SIG-M5 (cell line): ENCODE measurements around the gene DDX24.

Source experiments
- DNase-seq: peaks from one replicate; lab custom pipeline; 2025; lab: John Stamatoyannopoulos, UW

Gene DDX24, protein sequence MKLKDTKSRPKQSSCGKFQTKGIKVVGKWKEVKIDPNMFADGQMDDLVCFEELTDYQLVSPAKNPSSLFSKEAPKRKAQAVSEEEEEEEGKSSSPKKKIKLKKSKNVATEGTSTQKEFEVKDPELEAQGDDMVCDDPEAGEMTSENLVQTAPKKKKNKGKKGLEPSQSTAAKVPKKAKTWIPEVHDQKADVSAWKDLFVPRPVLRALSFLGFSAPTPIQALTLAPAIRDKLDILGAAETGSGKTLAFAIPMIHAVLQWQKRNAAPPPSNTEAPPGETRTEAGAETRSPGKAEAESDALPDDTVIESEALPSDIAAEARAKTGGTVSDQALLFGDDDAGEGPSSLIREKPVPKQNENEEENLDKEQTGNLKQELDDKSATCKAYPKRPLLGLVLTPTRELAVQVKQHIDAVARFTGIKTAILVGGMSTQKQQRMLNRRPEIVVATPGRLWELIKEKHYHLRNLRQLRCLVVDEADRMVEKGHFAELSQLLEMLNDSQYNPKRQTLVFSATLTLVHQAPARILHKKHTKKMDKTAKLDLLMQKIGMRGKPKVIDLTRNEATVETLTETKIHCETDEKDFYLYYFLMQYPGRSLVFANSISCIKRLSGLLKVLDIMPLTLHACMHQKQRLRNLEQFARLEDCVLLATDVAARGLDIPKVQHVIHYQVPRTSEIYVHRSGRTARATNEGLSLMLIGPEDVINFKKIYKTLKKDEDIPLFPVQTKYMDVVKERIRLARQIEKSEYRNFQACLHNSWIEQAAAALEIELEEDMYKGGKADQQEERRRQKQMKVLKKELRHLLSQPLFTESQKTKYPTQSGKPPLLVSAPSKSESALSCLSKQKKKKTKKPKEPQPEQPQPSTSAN

DNA sequence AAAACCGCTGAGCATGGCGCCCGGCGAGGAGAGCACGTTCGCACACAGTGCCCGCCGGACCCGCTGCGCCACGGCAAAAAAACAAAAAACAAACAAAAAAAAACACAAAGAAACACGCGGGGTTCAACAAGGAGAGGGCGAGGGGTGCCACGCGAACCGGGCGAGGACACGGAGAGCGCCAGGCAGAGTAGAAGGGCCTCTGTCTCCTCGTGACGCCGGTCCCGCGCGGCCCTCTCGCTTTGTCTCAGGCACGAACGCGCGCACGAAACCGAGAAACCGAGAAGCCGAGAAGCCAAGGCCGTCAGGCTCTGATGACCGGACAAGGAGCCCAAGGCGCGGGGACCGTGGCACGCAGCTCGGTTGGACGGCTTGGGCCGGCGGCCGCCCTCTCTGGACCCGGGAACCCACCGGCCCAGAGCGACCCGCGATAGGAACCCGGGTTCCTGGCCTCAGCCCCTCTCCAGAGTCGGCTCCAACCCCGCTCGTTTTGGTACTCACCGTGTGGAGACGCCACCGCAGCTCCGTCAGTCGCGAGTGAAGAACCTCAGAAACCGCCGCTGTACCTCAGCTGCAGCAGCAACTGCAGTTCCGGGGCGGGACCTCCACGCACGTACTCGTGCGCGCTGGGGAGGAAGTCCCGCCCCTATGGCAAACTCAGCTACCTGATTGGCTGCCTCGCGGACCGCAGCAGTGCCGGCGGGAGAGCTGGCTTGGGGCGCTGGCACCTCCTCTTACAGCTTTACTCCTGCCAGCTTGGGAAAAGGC, at the start of gene DDX24, which contains the start of gene IFI27L1:
Gene DDX24 (minus strand): TSS at position 582 of the 765 bp plus-strand sequence. CDS start 1,460 bp downstream, outside the sequence.
Gene IFI27L1 (plus strand): TSS at position 690 of the 765 bp plus-strand sequence. CDS start 15,628 bp downstream, outside the sequence.
- DNase-seq = peak; percentile 22

DNA sequence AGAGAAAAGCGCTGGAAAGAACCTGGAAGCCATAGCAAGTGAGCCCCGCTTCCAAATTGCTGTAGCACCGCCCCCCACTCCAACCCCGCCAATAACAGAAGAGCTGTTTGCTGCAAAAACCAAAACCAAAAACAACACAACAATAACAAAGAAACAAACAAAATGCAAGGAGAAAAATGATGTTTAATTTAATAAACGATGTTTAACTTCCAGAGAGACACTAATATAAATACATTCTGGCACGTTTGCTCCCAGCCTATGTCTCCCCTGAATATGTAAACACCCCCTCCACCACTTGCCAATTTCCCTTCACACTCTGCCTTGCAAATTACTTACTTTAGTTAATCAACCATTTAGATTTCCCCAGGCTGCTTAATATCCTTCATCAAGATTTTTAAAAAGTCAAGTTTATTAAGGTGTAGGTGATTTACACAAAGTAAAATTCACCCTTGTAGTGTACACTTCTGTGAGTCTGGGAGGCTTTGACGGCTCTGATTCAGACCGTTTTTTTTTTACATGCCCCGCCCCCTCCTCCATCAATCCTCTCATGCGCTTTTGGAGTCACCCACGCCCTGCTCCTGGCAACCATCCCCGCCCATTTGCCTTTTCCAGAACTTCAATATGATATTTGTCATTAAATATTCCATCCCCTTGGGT, 48.9 kb upstream of the DDX24 start:
- DNase-seq = no peak

DNA sequence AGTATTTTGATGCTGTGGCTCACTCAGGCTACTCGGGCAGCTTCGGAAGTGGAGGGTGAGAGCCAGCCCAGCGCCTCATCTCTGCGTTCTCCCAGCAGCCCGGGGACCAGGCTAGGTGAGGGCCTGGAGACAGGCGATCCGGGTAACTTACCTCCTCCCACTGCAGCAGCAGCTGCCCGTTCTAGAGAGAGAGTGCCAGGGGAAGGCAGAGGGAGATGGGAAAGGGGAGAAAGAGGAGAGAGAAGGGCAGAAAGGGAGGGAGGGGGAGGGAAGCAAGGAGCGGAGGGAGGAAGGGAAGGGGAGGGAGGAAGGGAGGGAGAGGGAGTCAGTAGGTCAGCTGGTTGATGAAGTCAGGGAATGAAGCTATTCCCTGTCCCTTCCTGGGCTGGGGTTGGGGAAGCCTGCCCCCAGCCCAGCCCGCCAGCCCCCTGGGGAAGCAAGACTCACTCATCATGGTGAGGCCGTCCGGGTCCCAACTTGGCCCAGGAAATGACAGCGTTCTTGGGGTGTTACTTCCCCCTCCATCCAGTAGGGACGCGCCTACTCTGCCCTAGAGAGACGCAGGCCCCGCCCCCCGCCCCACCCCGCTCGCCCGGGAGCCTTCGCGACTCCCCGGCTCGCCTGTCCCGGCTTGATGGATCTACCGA, 48.2 kb upstream of the DDX24 start, which contains the start of gene IFI27L2:
Gene IFI27L2 (minus strand): TSS at position 494 of the 647 bp plus-strand sequence. CDS start 40 bp downstream, at position 454.
- no peak for DNase-seq

DNA sequence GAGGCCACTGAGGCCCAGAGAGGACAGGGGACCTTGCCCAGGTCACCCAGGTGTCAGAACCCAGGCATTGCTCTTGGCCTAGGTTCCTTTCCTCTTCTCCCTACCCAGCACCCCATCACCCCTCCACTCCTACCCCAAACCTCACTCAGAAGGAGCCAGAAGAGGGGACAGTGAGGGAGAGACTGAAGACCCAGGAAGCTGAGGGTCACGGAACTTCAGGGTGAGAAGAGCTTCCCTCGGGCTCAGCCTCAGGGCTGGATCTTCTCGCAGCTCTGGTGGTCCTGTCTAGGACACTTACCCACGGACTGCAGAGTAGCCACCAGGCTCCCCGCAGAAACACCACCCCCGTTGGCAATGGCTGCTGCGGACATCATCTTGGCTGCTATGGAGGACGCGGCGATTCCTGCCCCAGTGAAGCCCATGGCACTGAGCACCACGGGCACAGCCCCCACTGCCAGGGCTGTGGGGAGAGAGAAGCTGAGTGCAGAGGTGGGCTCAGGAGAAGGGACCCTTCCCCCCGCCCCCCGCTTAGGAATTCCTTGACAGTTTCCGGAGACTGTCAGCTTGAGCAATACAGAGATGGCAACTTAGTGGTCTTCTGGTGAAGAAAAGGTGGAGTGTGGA, 47.3 kb upstream of the DDX24 start:
- DNase-seq = no peak

DNA sequence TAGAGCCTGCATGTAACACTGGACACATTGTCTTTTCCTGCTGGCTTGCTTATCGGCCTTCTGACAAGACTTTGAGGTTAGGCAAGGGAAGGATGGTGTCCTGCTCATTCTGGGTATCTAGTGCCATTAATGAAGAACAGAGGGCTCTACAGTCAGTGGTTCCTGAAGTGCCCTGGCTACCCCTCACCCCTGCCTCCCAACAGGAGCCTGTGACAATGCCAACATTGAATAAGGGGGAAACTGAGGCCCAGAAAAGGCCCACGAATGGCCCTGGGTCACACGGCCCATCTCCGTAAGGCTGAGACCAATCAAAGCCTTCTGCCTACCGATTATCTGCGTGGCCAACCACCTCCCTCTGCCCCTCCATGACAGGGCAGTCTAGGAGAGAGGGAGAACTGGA, 46.3 kb upstream of the DDX24 start:
- DNase-seq = no peak

DNA sequence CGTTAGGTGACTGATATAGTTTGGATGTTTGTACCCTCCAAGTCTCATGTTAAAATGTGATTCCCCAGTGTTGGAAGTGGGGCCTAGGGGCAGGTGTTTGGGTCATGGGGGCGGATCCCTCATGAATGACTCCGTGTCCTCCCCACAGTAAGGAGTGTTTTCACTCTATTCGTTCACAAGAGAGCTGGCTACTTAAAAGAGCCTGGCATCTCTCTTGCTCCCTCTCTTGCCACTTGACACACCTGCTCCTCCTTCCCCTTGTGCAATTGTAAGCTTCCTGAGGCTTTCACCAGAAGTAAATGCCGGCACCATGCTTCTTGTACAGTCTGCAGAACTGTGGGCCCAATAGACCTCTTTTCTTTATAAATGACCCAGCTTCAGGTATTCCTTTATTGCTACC, 45.8 kb upstream of the DDX24 start:
- DNase-seq = no peak

DNA sequence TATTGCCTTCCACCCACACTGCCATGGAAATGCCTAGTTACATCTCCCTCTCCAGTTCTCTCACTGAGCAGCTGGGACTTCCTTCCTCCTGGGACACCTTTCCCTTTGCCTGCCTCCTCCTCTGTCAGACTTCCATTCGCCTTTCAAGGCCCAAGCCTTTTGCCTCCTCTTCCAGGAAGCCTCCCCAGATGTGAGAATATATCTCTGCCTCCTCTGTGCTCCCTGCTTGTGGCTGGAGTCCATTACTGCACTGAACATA, 45.3 kb upstream of the DDX24 start:
- DNase-seq = no peak

DNA sequence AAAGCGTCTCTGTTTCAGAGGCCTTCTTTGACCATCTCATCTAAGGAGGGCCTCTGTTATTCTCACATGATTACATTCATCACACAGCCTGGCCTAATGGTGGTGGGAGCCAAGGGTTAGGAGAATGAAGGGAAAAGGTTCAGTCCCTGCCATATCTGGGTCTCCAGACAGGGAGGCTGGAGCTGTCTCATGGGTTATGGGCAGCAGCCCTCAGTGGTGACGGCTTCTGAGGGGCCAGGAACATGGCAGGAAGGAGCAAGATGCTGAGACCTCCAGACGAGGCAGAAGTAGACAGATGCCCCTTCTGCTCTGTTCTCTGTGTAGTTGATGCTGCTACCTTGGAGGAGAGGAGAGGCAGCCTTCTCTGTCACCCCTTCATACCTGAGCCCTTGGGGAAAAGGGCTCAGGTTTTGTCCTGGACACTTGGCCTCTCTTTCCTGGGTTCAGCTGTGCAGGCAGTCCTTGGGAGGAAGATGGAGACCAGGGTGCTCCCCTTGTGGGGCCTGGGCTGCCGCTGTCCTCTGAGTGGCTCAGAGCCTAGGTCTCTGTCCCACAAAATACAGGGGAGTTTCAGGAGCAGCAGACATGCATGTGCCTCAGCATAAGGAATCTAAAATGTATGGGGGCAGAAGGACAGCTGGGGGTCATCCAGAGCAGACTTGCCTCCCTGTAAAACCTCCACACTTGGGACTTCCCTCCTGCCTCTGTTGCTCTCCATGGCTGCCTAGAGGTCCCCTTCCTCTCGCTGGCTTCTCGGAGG, 44.8 kb upstream of the DDX24 start:
- no peak for DNase-seq

DNA sequence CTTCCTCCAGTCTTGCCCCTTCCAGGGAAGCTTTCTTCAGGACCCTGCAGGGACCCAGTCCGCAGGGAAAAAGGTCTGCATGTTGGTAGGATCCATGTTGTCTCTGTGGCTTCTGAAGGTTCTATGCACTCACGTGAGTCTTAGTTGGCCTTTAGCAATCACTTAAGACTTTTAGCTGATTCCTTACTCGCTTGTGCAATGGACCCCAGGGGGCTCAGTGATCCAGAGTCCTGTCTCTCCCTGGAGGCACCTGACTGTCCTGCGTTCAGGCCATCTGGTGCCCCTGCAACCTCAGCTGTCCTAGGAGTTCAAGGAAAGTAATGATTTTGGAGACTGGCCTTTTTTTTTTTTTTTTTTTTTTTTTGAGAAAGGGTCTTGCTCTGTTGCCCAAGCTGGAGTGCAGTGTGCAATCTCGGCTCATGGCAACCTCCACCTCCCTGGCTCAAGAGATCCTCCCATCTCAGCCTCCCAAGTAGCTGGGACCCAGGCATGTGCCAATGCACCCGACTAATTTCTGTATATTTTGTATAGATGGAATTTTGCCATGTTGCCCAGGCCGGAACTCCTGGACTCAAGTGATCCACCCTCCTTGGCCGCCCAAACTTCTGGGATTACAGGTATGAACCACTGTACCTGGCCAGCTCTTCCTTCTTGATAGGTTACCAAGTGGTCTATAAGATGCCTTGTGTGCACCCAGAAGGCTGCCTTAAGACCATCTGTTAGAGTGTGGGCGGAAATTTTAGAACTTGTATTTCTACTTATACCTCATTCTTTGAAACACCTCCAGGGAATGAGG, 43.8 kb upstream of the DDX24 start:
- no peak for DNase-seq

DNA sequence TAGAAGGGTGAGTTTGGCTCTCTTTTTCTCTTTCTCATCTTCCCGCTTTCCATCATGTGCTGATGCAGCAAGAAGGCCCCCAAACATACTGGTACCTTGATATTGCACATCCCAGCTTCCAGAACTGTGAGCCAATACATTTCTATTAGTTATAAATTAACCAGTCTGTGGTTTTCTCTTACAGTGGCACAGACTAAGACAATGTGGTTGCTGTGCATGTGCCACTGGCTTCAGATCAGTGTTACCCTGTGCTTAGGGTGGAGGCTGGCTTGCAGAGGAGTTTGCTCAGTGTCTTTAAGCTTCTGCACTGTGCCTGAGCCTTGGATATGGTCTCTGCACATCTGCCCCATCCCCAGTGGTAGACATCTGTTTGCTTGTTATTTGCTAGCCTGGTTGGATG, 42.9 kb upstream of the DDX24 start:
- DNase-seq = no peak

DNA sequence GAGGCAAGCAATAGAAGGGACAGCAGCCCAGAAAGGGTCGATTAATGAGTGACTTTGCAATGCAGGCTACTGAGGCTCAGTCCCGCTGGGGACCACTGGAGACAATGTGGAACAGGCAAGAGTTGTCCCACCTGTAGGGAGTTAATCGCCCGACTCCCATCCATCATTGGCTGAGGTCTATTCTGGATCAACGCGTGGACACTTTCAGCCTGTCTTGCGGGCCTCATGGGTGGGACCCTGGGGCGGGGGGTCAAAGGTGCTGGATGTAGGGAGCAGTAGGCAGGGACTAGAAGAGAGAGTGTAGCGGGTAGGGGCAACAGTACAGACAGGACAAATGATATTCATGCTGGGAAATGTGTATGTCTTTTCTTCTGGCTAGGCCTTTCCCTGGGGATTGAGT, 42.3 kb upstream of the DDX24 start:
- DNase-seq = no peak

DNA sequence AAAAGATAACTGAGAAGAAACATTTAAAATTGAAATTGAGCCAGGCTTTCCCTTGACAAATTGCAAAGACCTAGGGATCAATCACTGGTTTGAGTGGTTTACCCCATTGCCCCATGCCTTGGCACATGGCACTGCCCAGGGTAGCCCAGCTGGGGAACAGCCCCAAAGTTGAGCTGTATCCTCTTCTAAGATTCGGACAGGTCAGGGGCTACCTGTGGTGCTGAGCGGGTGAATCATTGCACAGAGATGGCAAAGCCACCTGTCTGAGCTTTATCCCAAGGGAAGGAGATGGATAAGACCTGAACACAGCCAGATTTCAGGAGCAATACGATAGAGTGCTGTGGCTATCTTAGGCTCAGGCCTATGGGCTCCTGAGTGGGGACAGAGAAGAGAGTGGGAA, 41.4 kb upstream of the DDX24 start:
- no peak for DNase-seq

DNA sequence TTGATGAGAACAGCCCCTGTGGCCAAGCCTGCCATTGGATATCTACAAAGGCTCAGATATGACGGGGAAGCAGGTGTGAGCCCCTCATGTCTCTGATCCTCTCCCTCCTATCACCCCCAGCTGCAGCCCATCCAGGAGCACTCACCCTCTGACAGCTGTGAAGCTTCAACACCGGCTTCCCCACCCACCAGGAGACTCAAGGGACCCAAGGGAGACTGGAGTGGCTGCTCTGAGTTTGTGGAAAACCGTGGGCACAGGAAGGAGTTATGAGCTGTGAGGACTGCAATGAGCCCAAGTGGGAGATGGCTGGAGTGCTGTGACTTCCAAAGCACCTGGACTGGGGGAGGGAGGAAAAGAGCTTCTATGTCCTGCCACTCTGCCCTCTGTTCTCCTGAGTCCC, 40.5 kb upstream of the DDX24 start:
- DNase-seq = no peak

DNA sequence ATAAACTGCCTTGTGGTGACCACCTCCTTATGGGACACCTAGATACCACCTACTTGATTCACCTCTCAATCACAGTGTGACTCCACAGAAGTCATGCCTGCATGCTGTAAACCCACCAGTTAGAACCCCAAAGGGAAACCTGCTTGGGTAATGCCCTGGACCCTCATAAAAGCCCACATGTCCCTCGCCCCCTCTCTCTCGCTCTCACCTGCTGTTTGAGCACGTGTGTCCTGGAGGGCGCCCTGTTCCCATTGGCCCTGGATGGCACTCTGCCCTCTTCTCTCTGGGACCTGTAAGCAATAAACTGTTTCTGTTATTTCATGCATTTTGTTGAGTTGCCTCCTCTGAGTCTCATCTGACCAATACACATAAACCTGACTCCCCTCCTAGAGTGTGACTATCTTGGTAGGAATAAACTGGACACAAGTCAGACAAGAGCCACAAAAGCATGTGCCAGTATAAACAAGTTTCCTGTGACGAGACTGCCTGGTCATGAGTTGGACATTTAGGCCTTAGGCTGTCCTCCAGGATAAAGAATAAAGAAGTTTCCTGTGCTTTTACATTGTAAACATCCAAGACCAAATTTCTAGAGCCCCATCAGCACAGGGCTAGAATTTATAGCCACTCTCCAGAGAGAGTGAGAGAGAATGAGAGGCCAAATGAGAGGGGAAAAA, 39.8 kb upstream of the DDX24 start:
- no peak for DNase-seq

DNA sequence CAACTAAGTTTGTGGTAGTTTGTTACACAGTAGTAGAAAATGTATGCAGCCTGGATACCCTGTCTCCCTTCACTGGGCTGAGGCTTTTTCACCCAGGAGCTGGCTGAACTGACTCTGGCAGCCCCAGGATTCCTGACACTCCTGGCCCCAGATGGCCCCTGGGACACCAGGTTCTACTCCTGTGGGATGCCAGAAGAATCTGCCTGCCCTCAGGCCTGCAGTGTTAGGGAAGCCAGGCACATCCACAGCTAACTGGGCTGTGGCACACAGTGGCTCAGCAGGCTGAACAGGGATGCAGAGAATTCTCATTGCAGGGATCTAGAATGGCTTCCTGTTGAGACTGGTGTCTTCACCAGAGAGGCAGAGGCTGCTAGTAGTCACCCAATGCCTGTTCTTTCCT, 38.1 kb upstream of the DDX24 start:
- DNase-seq = no peak

DNA sequence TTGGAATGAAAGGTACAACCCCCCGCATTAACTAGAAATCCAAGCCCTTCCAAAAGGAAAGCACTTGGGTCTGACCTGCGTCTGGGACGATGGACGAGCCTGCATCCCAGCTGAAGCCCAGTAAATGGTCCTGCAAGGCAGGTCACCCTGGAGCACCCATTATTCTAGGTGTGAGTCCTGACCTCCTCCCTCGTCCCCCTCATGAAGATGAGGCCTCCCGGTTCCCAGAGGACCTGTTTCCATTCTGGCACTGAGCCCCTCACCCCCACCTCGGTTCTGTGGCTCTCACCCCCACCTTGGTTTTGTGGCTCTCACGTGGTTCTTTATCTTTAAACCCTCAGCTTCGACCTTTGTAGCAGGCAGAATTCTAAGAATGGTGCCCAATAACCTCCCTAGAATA, 36.9 kb upstream of the DDX24 start:
- no peak for DNase-seq

DNA sequence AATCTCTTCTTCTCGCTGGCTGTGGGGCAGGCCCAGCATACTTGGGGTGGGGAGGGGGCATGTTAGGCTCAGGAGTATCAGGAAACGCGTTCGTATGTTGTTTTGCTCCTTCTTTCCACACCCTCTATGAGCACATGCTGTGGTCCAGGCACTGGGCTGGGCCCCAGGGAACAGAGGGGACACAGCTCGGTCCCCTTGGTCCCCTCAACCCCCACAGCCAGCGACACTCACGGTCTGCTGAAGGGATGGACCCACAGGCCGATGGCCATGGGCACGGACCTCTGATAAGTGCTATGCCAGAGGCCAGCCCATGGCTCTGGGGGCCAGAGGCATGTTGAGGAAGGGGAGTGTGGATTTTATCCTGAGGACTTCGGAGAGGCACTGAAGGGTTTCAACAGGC, 35.7 kb upstream of the DDX24 start:
- no peak for DNase-seq

DNA sequence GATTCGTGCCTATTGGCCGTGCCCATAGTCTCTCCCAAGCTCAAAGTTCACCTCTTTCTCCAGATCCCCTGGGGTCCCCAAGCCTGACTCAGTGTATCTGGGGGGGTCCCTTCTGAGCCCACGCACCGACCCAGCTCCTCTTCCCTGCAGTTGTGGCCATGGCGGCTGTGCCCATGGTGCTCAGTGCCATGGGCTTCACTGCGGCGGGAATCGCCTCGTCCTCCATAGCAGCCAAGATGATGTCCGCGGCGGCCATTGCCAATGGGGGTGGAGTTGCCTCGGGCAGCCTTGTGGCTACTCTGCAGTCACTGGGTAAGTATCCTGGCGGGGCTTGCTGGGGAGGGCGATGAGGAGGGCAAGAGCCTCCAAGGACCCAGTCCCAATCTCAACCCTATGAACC, 34.6 kb upstream of the DDX24 start:
- no peak for DNase-seq

DNA sequence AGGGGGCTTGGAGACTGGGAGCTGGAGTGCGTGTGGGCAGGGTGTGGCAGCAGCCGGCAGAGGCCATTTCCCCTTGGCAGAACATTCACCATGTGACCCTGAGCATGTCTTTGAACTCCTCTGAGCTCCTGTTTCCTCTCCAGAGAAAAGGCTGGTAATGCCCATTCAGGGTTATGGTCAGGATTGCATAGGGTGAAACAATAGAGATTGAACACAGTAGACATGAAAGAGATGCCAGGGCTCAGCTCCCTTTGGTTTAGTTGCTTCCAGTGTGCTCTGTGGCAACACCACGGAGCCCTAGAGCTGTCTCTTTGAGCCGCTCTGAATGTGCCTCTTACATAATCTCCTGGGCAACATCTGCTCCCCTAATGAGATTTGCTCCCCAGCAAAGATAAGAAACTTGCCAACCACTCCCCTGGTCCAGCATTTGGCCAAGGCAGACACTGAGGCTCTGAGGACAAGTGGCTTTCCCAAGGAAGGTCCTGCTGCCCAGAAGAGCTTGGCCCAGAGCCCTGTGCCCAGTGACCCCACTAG, 34.1 kb upstream of the DDX24 start:
- no peak for DNase-seq
